AG08396 (cell line): ENCODE data around the gene DIP2A.
A peak's percentile ranks its signal among the peaks of the same experiment; 100 is the strongest.
"Not testable (repeated sequence)": the region's sequence is repeated elsewhere in the genome, so short reads cannot be mapped to it uniquely, and the experiment has no call there.

Experiments used
- DNase-seq: peaks from one replicate; pipeline ENCODE4 v3.0.0; 2012; ENCODE audit warnings: low spot score, mixed read lengths

The DIP2A gene

GRCh38 chr21:46555678-46556077, 97.0 kb downstream of the DIP2A start:
- no peak for DNase-seq

- no peak for DNase-seq
Observed at GRCh38 chr21:46556802-46557201, 98.1 kb downstream of the DIP2A start.

- DNase-seq, result no peak
Observed at GRCh38 chr21:46557469-46557868, 98.8 kb downstream of the DIP2A start.

GRCh38 chr21:46557919-46558392, 99.3 kb downstream of the DIP2A start:
- DNase-seq, result no peak

GRCh38 chr21:46559291-46559983, 100.7 kb downstream of the DIP2A start:
- no peak for DNase-seq

- no peak for DNase-seq
Observed at GRCh38 chr21:46560568-46561444, 102.1 kb downstream of the DIP2A start.

- no peak for DNase-seq
Observed at GRCh38 chr21:46561445-46562090, 102.9 kb downstream of the DIP2A start.

GRCh38 chr21:46562472-46562871, 103.8 kb downstream of the DIP2A start:
- no peak for DNase-seq

- no peak for DNase-seq
Observed at GRCh38 chr21:46562964-46563607, 104.4 kb downstream of the DIP2A start.

GRCh38 chr21:46564391-46564790, 105.7 kb downstream of the DIP2A start:
- DNase-seq, result no peak

GRCh38 chr21:46567348-46567747, 108.7 kb downstream of the DIP2A start:
- DNase-seq, result peak; percentile 1

- no peak for DNase-seq
Observed at GRCh38 chr21:46568562-46568961, 109.9 kb downstream of the DIP2A start.

GRCh38 chr21:46569081-46569480, 110.4 kb downstream of the DIP2A start:
- DNase-seq, result peak; percentile 3

GRCh38 chr21:46570119-46570518, 111.4 kb downstream of the DIP2A start:
- DNase-seq, result no peak

GRCh38 chr21:46570631-46571030, 111.9 kb downstream of the DIP2A start:
- no peak for DNase-seq

GRCh38 chr21:46572850-46573249, 114.2 kb downstream of the DIP2A start:
- DNase-seq, result no peak

GRCh38 chr21:46577786-46578185, 119.1 kb downstream of the DIP2A start:
- DNase-seq, result not testable (repeated sequence)

- not testable (repeated sequence) for DNase-seq
Observed at GRCh38 chr21:46579394-46579793, 120.7 kb downstream of the DIP2A start.

- no peak for DNase-seq
Observed at GRCh38 chr21:46581780-46582307, 123.2 kb downstream of the DIP2A start.

- DNase-seq, result no peak
Observed at GRCh38 chr21:46585191-46585953, 126.7 kb downstream of the DIP2A start.

- no peak for DNase-seq
Observed at GRCh38 chr21:46594276-46594675, 135.6 kb downstream of the DIP2A start.
